GM21447 (cell line): Measurements from ENCODE around the gene ADRA2C.
"Not testable (repeated sequence)": the region's sequence is repeated elsewhere in the genome, so short reads cannot be mapped to it uniquely, and the experiment has no call there.

Experiments
- ATAC-seq: cut with Tn5 transposase; IDR thresholded peaks from one replicate; pipeline ENCODE4 v1.9.1; 2021; ENCODE audit not compliant: unreplicated experiment

ADRA2C gene

DNA sequence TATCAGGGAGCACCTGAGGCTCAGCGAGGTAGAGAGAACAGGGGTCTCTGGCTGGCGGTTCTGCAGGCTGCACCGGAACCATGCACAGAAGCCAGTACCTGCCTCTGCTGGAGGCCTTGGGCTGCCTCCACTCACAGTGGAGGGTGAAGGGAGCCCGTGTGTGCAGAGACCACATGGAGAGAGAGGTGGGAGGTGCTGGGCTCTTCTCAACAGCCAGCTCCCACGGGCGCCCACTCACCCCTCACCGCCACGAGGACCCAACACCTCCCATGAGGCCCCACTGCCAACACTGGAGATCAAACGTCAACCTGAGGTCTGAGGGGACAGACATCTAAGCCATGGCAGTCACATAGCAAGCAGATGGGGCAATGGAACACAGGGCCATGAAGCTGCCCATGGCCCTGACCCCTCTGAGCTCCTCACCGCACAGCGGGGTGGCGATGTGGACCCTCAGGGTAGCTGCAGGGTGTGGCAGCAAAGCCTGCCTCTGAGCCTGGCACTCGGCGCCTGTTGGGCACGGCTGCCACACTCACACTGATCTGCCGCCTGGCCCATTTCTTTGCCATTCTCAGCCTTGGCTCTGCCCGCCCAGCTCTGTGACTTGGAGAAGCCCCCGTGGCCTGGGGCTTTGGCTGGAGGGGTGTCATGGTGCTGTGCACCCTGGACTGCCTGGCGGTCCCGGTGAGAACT lies 44.8 kb downstream of the ADRA2C start:
- ATAC-seq: no peak

- no peak for ATAC-seq
Measured at GRCh38 chr4:3811621-3812020, 45.4 kb downstream of the ADRA2C start.

DNA sequence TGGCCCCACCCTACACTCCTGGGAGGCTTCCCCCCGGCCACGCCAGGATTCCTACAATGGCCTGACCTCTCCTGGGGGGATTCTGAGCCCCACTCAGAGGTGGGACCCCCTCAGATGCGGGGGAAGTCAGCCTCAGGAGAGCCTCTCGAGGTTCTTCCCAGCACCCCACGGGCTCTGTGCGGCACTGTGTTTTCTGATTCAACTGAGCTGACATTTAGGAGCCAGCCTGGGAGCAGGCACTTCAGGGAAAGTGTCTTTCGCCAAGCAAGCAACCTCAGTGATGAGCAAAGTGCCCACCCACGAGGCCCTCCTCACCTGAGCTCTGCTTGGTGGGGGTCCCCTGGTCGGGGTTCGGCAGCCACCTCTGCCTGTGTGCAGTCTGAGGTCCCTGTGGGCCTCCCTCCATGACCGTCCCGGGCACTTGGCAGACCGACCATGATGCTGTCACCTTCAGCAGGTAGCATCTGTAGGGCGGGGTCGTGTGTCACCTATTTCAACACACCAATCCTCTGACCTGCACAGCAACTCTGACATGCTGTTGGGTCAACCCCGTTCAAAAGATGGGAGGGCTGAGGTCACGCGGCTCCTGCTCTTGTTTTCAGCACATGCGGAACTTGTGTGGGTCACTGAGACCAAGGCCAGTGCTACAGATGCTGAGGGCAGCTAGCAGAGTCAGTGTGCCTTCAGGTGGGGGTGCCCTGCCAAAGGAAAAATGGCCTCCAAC lies 46.2 kb downstream of the ADRA2C start:
- no peak for ATAC-seq

GRCh38 chr4:3813151-3814052 lies 47.2 kb downstream of the ADRA2C start:
- ATAC-seq: no peak

DNA sequence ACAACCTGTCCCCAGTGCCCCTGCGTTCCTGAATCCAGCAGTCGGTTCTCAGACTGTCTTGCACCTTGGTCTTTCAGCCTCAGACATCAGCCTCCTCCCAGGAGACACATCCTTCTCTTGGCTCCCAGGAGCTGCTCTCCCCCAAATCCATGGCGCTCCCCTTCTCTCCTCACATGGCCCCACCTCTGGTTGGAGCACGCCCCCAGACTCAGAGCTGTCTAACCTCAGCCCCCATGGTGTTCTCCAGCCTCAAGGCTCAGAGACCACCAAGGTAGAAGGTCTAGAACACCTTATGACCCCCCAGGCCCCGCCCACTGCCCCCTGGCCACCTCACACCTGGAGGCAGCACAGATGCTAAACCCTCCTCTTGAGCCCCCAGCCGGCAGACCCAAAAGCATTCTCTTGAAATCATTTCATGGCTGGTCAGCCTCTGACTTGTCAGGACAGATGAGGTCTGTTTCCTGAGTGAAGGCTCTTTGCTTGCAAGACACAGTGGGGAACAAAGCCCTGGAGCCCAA lies 47.9 kb downstream of the ADRA2C start:
- ATAC-seq: no peak

GRCh38 chr4:3814838-3815237 lies 48.7 kb downstream of the ADRA2C start:
- not testable (repeated sequence) for ATAC-seq

DNA sequence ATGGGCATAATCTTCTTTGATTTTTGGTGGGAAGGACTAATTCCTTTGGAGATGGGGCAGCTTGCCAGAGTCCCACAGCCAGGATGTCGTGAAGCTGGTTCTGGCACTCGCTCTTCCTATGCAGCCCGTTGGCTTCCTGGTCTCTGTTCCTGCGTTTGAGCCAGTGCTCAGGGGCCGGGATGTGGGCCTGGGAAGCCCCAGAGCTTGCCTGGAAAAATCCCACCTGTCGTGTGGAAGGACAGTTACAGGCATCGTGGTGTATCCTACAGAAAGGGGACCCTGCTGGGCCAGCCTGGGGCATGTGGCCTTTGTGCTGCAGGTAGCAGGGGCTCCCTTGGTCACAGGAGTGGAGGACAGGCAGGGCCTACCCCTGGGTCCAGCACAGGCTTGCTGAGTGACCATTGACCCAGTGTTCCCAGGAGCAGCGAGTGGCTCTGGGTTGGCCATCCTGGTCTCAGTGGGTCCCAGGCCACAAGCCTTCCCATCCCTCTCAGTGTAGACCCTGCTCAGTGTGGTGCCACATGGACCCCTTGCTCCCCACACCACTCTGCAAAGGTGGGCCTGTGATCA lies 50.2 kb downstream of the ADRA2C start:
- no peak for ATAC-seq

DNA sequence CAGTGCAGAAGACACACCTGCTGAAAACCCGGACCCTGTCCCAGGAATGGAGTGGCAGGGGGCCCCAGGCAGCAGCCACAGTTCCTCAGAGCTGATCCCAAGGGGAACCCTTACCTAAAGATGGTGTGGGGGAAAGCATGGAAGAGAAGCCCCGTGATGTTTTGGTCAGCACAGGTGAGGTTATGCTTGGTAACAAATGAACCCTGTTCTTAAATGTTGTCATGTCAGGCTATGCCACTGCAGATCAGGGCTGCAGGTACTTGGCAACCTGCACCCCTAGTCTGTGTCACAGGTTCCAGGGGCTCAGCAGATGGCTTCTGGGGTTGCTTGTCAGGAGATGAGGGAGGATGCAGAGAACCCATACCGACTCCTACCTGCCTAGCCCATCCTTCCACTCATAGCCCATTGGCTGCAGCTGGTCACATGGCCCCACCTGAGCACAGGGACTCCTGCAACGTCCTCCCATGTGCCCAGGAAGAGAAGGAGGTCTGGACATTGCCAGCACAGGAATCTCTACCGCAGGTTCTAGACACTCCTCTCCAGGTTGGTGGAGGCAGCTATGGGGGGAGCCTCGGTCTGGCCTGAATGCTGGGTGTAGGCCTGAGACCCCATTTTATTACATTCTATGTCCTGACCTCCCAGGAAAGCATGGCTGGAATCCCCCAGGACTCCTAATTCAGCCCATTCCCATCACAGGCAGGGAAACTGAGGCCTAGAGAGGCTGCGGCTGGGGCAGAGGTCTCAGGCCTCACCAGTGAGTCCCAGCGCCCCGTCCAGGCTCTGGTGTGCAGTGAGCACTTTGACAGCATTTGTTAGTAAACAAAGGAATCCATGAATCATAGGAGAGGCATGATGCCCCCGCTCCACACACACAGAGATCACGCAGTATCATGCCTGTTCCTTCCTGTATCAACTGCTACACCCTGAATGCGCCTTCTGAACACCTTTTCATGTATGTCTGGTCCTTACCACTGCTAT lies 51.1 kb downstream of the ADRA2C start:
- no peak for ATAC-seq
